DMS79 treated with DMSO at 0.1 percent for 48 hours (cell line): ENCODE data around the gene OR2H2.

ENCODE experiments used
- DNase-seq: peaks from one replicate; lab custom pipeline; 2025; lab: John Stamatoyannopoulos, UW

The OR2H2 gene

GRCh38 chr6:29630315-29630714, 45.4 kb downstream of the OR2H2 start:
- DNase-seq = no peak

- DNase-seq = no peak
Measured at GRCh38 chr6:29631209-29631810, 46.4 kb downstream of the OR2H2 start.

- DNase-seq = peak; percentile 36
Measured at GRCh38 chr6:29631860-29632731, 47.2 kb downstream of the OR2H2 start.

GRCh38 chr6:29632789-29633533, 48.0 kb downstream of the OR2H2 start, which contains the start of gene GABBR1:
GABBR1 (minus strand) TSS chr6:29633183; CDS start chr6:29632385, 798 bp downstream.
- DNase-seq = peak; percentile 81

GRCh38 chr6:29633534-29633905, 48.6 kb downstream of the OR2H2 start:
- peak; percentile 81 for DNase-seq

GRCh38 chr6:29637247-29637646, 52.3 kb downstream of the OR2H2 start:
- no peak for DNase-seq
